Endothelial cell of umbilical vein (primary cell): Measurements from ENCODE around the gene GAB2.

Source experiments
- CTCF ChIP-seq, 2 donors: IDR thresholded peaks; 1 replicate in 1 of 2; 2 replicates in 1 of 2; pipeline ENCODE4 v1.5.1; 2011; ENCODE audit warnings: low read length in 2 of 2, mild to moderate bottlenecking in 2 of 2, moderate library complexity in 2 of 2, control low read depth in 1 of 2, inconsistent platforms in 1 of 2, low read depth in 1 of 2; ENCODE audit not compliant: insufficient read depth in 1 of 2; ENCODE audit errors: extremely low read depth in 1 of 2
- MAX ChIP-seq: IDR thresholded peaks from 2 replicates; pipeline ENCODE4 v1.6.1; 2011; ENCODE audit not compliant: insufficient read depth, insufficient read length
- MYC ChIP-seq: IDR thresholded peaks from one replicate; pipeline ENCODE4 v1.6.1; 2011; ENCODE audit warnings: mild to moderate bottlenecking, low read depth, low read length
- POLR2A ChIP-seq: IDR thresholded peaks from 2 replicates; pipeline ENCODE4 v1.6.1; 2012; ENCODE audit warnings: low read depth, mild to moderate bottlenecking, control low read depth, low read length
- POLR2AphosphoS5 ChIP-seq: IDR thresholded peaks from 2 replicates; pipeline ENCODE4 v1.6.1; 2012; ENCODE audit warnings: low read depth, mild to moderate bottlenecking, control low read depth, low read length, moderate library complexity; ENCODE audit not compliant: insufficient read depth

GRCh38 chr11:78399136-78399535, 18.5 kb downstream of the GAB2 start:
- no peak for TF ChIP-seq CTCF (IDR thresholded peaks at IDR 0.05; ENCODE audit: extremely low read depth in 1 of 2, insufficient read depth in 1 of 2, low read depth in 1 of 2, low read length in 2 of 2)
- TF ChIP-seq POLR2AphosphoS5, result no peak
- TF ChIP-seq POLR2A, result no peak
- TF ChIP-seq MAX, result no peak
- TF ChIP-seq MYC, result no peak
